Right lobe of liver (tissue), 6 donors: Measurements from ENCODE around the gene STEAP1B. TPM values are rescaled to one million over a fixed set of nuclear protein-coding genes. Genes with fewer than 3 reads are reported as not detected.

Experiments used
- ATAC-seq, 4 donors: fragments of 200-7000 bp; cut with Tn5 transposase; one replicate each; pipeline ENCODE4 v1.9.1; 2020; ENCODE audit warnings: mild to moderate bottlenecking in 4 of 4, moderate library complexity in 4 of 4
- DNase-seq, 3 donors: peaks; one replicate each; pipeline ENCODE4 v3.0.0-alpha.2; 2020
- H3K27ac ChIP-seq, 3 donors: fragments of 200-600 bp; one replicate each; pipeline ENCODE4 v1.8.0; 2022
- H3K27me3 ChIP-seq, 2 donors: fragments of 200-600 bp; one replicate each; pipeline ENCODE4 v1.8.0; 2022
- H3K36me3 ChIP-seq, 4 donors: fragments of 200-600 bp; sonication (generic) in 1 of 4; one replicate each; pipeline versions ENCODE4 v1.5.1 to v1.8.0; 2017 to 2022; ENCODE audit warnings: control low read depth in 1 of 4
- H3K4me1 ChIP-seq, 4 donors: fragments of 200-600 bp; sonication (generic) in 1 of 4; one replicate each; pipeline versions ENCODE4 v1.5.1 to v1.8.0; 2017 to 2022; ENCODE audit warnings: control low read depth in 1 of 4
- H3K4me3 ChIP-seq, 3 donors: fragments of 200-600 bp; one replicate each; pipeline ENCODE4 v1.8.0; 2022
- H3K9me3 ChIP-seq, 4 donors: fragments of 200-600 bp; sonication (generic) in 1 of 4; one replicate each; pipeline versions ENCODE4 v1.5.1 to v1.8.0; 2017 to 2022; ENCODE audit warnings: control low read depth in 1 of 4
- POLR2A ChIP-seq: fragments of 450-650 bp; IDR thresholded peaks from one replicate; pipeline ENCODE4 v1.6.1; 2017; ENCODE audit warnings: antibody characterized with exemption, mild to moderate bottlenecking
- WGBS: methylation state at CpG from one replicate; pipeline ENCODE4 v1.1.6; 2018; ENCODE audit warnings: low coverage, low lambda C conversion rate; ENCODE audit not compliant: insufficient coverage; ENCODE audit errors: missing lambda C conversion rate; 5-methylcytosine and 5-hydroxymethylcytosine counted together
- intact Hi-C, 2 donors: fragments of 100-400 bp; cut with DNase I; formaldehyde crosslinking; loops; one replicate each; pipeline versions ENCODE4 v1.11.2 to v1.14.1; 2022
- total RNA-seq, 6 experiments: library from RNA; depleted of rRNA in 2 of 6; stranded (reverse); fragments of >200 nt in 2 of 6; fragmentation: NEBNext Ultra II Directional in 3 of 6; extraction: Animal tissue kit (Norgen Biotek cat#: 25700) in 3 of 6; gene quantifications; one replicate each; pipeline versions ENCODE4 v1.1.0 to v1.2.4, GENCODE V29; 2016 to 2023
- TF ChIP-seq, protein P1 (sequence below), 4 donors: fragments of 200-600 bp in 3 of 4; fragments of 450-650 bp in 1 of 4; IDR thresholded peaks; one replicate each; pipeline versions ENCODE4 v1.5.1 to v1.8.0; 2016 to 2022; ENCODE audit warnings: antibody characterized with exemption in 4 of 4, mild to moderate bottlenecking in 2 of 4
- donor health status: DM: no; HTN: yes; CAD: no.
- donor health status: DM: no; HTN: no; CAD: no.
- donor health status: DM: no; HTN: no; CAD: no.
- donor health status: DM: no; HTN: yes; CAD: no.
- donor health status: DM: no; HTN: yes; CAD: no.

Gene STEAP1B
- total RNA-seq, 6 experiments from 2014 or later, result 0.25 to 0.60 TPM; not detected in 4

DNA sequence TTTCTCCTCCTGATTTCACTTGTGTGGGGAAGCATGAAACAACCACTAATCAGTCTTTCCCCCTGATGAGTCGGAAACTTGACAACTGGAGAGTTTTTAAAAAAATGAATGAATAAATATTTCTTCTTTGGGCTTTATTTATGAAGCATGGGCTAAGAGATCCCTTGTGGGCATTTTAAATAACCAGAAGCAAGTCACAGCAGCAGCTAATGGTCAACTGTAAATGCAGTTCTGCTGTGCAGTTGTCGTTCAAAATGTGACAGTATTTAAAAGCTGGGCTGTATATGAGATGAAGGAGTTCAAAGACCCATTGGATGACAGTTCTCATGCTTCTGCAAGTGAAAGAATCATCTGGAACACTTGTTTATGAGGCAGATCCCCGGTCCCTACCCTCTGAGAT lies 54.1 kb downstream of the STEAP1B start:
- no peak for DNase-seq
- H3K27ac ChIP-seq, result no peak overlapping the region
- no peak for TF ChIP-seq POLR2A
- TF ChIP-seq, protein P1, sequence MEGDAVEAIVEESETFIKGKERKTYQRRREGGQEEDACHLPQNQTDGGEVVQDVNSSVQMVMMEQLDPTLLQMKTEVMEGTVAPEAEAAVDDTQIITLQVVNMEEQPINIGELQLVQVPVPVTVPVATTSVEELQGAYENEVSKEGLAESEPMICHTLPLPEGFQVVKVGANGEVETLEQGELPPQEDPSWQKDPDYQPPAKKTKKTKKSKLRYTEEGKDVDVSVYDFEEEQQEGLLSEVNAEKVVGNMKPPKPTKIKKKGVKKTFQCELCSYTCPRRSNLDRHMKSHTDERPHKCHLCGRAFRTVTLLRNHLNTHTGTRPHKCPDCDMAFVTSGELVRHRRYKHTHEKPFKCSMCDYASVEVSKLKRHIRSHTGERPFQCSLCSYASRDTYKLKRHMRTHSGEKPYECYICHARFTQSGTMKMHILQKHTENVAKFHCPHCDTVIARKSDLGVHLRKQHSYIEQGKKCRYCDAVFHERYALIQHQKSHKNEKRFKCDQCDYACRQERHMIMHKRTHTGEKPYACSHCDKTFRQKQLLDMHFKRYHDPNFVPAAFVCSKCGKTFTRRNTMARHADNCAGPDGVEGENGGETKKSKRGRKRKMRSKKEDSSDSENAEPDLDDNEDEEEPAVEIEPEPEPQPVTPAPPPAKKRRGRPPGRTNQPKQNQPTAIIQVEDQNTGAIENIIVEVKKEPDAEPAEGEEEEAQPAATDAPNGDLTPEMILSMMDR (IDR thresholded peaks at IDR 0.05), result no peak
- H3K4me3 ChIP-seq, result no peak overlapping the region
- H3K4me1 ChIP-seq, result no peaks in the 10 kb centered on the region
- no peaks in the 10 kb centered on the region for H3K27me3 ChIP-seq
- ATAC-seq, result no peak
- intact Hi-C loops, result no loop called here
- no peaks in the 10 kb centered on the region for H3K36me3 ChIP-seq
- H3K9me3 ChIP-seq, result no peaks in the 10 kb centered on the region
- 55% methylated on average over 3 of the region's 3 CpGs for WGBS

DNA sequence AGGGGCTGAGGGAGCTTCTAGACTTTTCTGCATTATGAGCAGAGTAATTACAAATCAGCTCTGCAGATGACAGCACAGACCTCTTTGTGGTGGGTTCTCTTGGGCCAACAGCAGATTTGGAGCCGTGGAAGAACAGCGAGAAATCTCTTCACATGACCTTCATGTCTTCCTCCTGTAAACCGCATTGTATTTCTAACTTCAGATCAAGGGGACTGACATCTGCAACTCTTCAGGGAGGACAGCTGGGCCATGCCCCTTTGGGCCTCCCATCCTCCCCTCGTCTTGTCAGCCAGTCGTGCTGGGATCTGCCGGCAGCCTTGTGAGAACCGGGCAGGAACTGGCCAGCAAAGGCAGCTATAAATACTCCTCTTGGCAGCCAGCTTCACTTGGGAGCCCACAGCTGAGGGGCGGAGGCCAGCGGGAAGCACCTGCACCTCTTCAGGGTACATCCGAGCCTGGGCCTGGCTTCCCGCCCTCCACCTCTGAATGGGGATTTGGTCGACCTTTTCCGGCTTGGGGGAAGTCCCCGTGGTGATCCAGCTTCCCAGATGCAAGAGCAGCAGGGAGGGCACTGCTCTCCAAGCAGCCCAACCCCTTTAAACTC lies 54.7 kb downstream of the STEAP1B start:
- WGBS, result 23% methylated on average over 7 of the region's 14 CpGs

DNA sequence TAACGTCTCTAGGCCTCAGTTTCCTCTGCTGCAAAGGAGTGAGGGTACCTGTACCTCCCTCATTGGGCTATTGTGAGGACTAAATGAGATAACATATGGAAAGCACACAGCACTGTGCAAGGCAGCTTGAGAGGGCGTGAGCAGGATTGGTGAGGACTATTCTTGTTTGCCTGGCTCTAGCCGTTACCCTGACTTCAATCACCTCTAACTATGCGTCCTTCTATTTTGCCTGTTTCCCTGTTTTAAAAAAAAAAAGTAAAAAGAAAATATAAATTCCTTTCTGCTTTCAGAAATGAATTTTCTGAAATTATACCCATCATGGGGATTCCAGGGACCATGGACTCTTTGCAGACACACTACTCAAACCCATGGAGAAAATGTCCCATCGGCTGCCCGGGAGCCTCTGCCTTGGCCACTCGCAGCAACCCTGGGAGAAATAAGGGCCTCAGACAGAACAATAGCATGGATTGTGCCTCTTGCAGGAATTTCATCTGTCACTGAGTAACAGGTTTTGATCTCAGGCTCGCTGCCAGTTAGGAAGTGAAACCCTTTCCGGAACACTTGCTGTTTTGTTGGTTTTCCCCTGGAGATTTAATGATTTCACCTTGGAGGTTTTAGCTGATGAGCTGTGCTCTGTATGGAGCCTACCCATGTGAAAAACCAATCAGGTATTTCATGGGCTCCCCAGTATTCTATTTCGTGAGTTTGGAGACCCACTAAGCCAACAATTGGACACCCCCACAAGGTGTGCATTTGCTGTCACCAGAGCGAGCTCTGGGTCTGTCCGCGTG lies 55.6 kb downstream of the STEAP1B start:
- TF ChIP-seq, protein P1 (IDR thresholded peaks at IDR 0.05), result no peak
- no peak for TF ChIP-seq POLR2A
- Histone ChIP-seq H3K4me3 (no peak overlapping the region), H3K9me3 (no peaks in the 10 kb centered on the region), H3K4me1 (no peaks in the 10 kb centered on the region), H3K36me3 (no peaks in the 10 kb centered on the region), H3K27ac (no peak overlapping the region), H3K27me3 (no peaks in the 10 kb centered on the region)
- peak in 1 of 3 donors; percentile 47 for DNase-seq
- ATAC-seq, result peak; percentile 23 to 66 (median 62)
- 51% methylated on average over 8 of the region's 13 CpGs for WGBS
- intact Hi-C loops, result no loop called here

More for the DNA sequence above, 54.7 kb downstream of the STEAP1B start:
- intact Hi-C loops, result no loop called here
- Histone ChIP-seq H3K4me1 (no peaks in the 10 kb centered on the region), H3K9me3 (no peaks in the 10 kb centered on the region), H3K27me3 (no peaks in the 10 kb centered on the region), H3K27ac (no peak overlapping the region), H3K4me3 (no peak overlapping the region), H3K36me3 (no peaks in the 10 kb centered on the region)
- TF ChIP-seq, protein P1 (IDR thresholded peaks at IDR 0.05), result no peak
- TF ChIP-seq POLR2A, result no peak
- peak; percentile 57 to 74 (median 72) for ATAC-seq
- DNase-seq, result peak in 2 of 3 donors; percentile 43 to 58

DNA sequence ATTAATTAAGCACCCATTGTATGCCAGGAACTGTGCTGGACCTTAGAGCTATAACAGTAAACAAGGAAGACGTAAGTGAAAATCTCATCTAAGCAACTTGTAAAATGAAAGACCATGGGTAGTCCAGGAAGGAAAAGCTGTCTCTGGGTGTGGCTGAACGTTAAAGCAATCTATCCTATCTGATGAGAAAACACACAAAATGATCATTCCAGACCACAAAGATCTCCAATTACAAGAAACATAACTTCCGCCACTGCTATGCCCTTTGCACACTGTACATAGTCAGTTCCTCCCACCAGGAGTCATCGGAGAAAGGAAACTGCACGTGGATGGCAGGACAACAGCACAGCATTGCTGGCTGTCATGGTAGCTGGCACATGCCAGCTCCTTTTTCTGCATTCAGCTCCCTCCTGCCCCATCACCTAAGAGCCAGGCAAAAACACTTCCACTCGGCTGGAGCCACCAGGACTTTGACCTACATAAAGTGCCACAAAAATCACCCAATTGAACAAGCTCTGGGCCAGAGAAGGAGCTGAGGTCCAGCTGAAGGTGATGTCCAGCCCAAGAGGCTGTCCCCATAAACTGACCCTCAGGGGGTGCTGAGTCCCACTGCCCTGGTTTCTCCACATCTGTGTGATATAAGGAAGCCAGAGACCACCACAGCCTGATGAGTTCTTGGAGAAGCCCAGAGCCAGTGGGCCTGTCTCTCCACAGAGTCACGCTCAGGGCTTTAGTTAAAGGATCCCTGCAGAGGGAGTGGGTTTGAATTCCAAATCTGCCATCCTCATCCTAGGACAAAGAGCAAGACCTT lies 56.4 kb downstream of the STEAP1B start:
- Histone ChIP-seq H3K27me3 (no peaks in the 10 kb centered on the region), H3K4me1 (no peaks in the 10 kb centered on the region), H3K27ac (no peak overlapping the region), H3K36me3 (no peaks in the 10 kb centered on the region), H3K9me3 (no peaks in the 10 kb centered on the region), H3K4me3 (no peak overlapping the region)
- TF ChIP-seq, protein P1 (IDR thresholded peaks at IDR 0.05), result no peak
- no peak for TF ChIP-seq POLR2A
- ATAC-seq, result no peak
- WGBS, result 33% methylated on average over 5 of the region's 7 CpGs
- DNase-seq, result no peak
- intact Hi-C loops, result no loop called here
